Measurements from ENCODE around the gene MEN1. TPM values are rescaled to one million over a fixed set of nuclear protein-coding genes. Genes with fewer than 3 reads are reported as not detected.
A peak's percentile ranks its signal among the peaks of the same experiment; 100 is the strongest.

The MEN1 gene
- total and polyA plus RNA-seq, 9 of the 15 experiments (the other 6 are each of a cell fraction or from before 2014, with no cell fraction given): 3.4 to 57.2 (median 19.3) TPM

DNA sequence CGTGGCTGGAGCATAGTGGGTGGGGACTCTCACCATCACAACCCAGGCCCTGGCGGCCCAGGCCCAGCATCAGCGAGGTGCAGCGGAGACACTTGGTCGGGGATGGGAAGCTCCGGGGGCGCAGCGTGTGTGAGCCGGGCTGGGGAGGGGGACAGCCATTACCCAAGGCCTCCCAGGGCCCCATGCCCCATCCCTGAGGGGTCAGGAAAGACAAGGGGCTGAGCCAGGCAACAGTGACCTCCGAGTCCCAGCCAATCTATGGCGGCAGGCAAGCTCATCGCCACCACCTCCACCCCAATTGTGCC, 22.8 kb upstream of the MEN1 start:
- H3K9me3 ChIP-seq (replicated peaks; ENCODE audit: control insufficient read depth, insufficient read depth, low read depth, low read length): no peaks in the 10 kb centered on the region
- no peaks in the 10 kb centered on the region for H3K79me2 ChIP-seq (ENCODE audit: control insufficient read depth, insufficient read depth, low read length)
- H3K9me1 ChIP-seq (ENCODE audit: control insufficient read depth, insufficient read depth, low read length): no peaks in the 10 kb centered on the region
- in situ Hi-C loops (cut with MboI): no loop called here
- no peak overlapping the region for H3K27ac ChIP-seq (ENCODE audit: extremely low read depth, low read depth, low read length)
- H3K4me3 ChIP-seq: no peak overlapping the region
- DNase-seq (ENCODE audit: extremely low read depth in 1 of 4, low spot score in 3 of 4) (no peak), ATAC-seq (no peak), FAIRE-seq (no peak)
- 85% methylated on average over 11 of the region's 12 CpGs for WGBS (ENCODE audit: insufficient coverage, low coverage, missing lambda C conversion rate)
- no peak overlapping the region for H2AFZ ChIP-seq (ENCODE audit: low read depth, low read length)
- ChIA-PET POLR2A (interaction anchor here (0.8 to 1.1 kb wide), 2 partner anchors 33 to 44 kb away, joined by 3 read pairs; no protein-coding TSS in a partner anchor), CTCF (ENCODE audit: low intra/inter-chr PET ratio) (no interaction called here)
- intact Hi-C loops (cut with micrococcal nuclease): no loop called here
- peaks cover 57% of the 10 kb centered on the region; the same call in 2 of the 3 replicates for H3K36me3 ChIP-seq (ENCODE audit: control insufficient read depth, insufficient read depth, low read length)
- H3K9ac ChIP-seq (ENCODE audit: insufficient read depth in 1 of 2, low read depth in 2 of 2, low read length in 2 of 2): peak overlapping the region in 1 of 2 experiments; percentile 45; a peak in 1 of 4 replicates
- no peak overlapping the region for H3K4me2 ChIP-seq (ENCODE audit: insufficient read depth, low read length)
- no peaks in the 10 kb centered on the region for H4K20me1 ChIP-seq (replicated peaks; ENCODE audit: control insufficient read depth, insufficient read depth, low read length)
- BruUV-seq (replicated peaks): no TSS peak
- peaks cover 3 to 44% of the 10 kb centered on the region in 2 experiments; a peak in 4 of 5 replicates for H3K4me1 ChIP-seq (replicated peaks in 1 of 2; ENCODE audit: control insufficient read depth in 2 of 2, insufficient read depth in 2 of 2, low read length in 2 of 2)
- H3K27me3 ChIP-seq (ENCODE audit: control insufficient read depth in 2 of 2, insufficient read depth in 2 of 2, low read length in 2 of 2): no peaks in the 10 kb centered on the region
- TF ChIP-seq, protein P1, sequence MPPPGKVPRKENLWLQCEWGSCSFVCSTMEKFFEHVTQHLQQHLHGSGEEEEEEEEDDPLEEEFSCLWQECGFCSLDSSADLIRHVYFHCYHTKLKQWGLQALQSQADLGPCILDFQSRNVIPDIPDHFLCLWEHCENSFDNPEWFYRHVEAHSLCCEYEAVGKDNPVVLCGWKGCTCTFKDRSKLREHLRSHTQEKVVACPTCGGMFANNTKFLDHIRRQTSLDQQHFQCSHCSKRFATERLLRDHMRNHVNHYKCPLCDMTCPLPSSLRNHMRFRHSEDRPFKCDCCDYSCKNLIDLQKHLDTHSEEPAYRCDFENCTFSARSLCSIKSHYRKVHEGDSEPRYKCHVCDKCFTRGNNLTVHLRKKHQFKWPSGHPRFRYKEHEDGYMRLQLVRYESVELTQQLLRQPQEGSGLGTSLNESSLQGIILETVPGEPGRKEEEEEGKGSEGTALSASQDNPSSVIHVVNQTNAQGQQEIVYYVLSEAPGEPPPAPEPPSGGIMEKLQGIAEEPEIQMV (tag; conservative IDR thresholded peaks at IDR 0.05; ENCODE audit: low read depth): no peak
- TF ChIP-seq EP300 (IDR thresholded peaks at IDR 0.05; ENCODE audit: low read length) (no peak), GATAD2B (IDR thresholded peaks at IDR 0.05; ENCODE audit: borderline replicate concordance) (no peak), SMARCA4 (IDR thresholded peaks at IDR 0.05) (no peak), STAT5B (CRISPR knock-in tag; IDR thresholded peaks at IDR 0.05) (no peak), PCBP1 (IDR thresholded peaks at IDR 0.05; ENCODE audit: low read depth, low read length, poor library complexity, severe bottlenecking) (no peak), NFYB (IDR thresholded peaks at IDR 0.05; ENCODE audit: extremely low read depth, insufficient read length) (no peak), ZKSCAN8 (CRISPR knock-in tag; IDR thresholded peaks at IDR 0.05) (no peak), XRCC3 (IDR thresholded peaks at IDR 0.05) (no peak), SRF (CRISPR knock-in tag; IDR thresholded peaks at IDR 0.05) (no peak), ZNF76 (CRISPR knock-in tag; IDR thresholded peaks at IDR 0.05; ENCODE audit: borderline replicate concordance) (no peak)
- TF ChIP-seq, protein P2, sequence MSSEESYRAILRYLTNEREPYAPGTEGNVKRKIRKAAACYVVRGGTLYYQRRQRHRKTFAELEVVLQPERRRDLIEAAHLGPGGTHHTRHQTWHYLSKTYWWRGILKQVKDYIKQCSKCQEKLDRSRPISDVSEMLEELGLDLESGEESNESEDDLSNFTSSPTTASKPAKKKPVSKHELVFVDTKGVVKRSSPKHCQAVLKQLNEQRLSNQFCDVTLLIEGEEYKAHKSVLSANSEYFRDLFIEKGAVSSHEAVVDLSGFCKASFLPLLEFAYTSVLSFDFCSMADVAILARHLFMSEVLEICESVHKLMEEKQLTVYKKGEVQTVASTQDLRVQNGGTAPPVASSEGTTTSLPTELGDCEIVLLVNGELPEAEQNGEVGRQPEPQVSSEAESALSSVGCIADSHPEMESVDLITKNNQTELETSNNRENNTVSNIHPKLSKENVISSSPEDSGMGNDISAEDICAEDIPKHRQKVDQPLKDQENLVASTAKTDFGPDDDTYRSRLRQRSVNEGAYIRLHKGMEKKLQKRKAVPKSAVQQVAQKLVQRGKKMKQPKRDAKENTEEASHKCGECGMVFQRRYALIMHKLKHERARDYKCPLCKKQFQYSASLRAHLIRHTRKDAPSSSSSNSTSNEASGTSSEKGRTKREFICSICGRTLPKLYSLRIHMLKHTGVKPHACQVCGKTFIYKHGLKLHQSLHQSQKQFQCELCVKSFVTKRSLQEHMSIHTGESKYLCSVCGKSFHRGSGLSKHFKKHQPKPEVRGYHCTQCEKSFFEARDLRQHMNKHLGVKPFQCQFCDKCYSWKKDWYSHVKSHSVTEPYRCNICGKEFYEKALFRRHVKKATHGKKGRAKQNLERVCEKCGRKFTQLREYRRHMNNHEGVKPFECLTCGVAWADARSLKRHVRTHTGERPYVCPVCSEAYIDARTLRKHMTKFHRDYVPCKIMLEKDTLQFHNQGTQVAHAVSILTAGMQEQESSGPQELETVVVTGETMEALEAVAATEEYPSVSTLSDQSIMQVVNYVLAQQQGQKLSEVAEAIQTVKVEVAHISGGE (CRISPR knock-in tag; IDR thresholded peaks at IDR 0.05): no peak
- TF ChIP-seq, protein P3, sequence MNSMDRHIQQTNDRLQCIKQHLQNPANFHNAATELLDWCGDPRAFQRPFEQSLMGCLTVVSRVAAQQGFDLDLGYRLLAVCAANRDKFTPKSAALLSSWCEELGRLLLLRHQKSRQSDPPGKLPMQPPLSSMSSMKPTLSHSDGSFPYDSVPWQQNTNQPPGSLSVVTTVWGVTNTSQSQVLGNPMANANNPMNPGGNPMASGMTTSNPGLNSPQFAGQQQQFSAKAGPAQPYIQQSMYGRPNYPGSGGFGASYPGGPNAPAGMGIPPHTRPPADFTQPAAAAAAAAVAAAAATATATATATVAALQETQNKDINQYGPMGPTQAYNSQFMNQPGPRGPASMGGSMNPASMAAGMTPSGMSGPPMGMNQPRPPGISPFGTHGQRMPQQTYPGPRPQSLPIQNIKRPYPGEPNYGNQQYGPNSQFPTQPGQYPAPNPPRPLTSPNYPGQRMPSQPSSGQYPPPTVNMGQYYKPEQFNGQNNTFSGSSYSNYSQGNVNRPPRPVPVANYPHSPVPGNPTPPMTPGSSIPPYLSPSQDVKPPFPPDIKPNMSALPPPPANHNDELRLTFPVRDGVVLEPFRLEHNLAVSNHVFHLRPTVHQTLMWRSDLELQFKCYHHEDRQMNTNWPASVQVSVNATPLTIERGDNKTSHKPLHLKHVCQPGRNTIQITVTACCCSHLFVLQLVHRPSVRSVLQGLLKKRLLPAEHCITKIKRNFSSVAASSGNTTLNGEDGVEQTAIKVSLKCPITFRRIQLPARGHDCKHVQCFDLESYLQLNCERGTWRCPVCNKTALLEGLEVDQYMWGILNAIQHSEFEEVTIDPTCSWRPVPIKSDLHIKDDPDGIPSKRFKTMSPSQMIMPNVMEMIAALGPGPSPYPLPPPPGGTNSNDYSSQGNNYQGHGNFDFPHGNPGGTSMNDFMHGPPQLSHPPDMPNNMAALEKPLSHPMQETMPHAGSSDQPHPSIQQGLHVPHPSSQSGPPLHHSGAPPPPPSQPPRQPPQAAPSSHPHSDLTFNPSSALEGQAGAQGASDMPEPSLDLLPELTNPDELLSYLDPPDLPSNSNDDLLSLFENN (IDR thresholded peaks at IDR 0.05; ENCODE audit: low read depth in 2 of 2, low read length in 2 of 2): no peak
